GM21825 (cell line): ENCODE data around the gene PITPNC1.
"Not testable (repeated sequence)": the region's sequence is repeated elsewhere in the genome, so short reads cannot be mapped to it uniquely, and the experiment has no call there.

Source experiments
- ATAC-seq: cut with Tn5 transposase; IDR thresholded peaks from one replicate; pipeline ENCODE4 v1.9.1; 2021; ENCODE audit warnings: mild to moderate bottlenecking, moderate library complexity; ENCODE audit not compliant: unreplicated experiment

PITPNC1 gene

DNA sequence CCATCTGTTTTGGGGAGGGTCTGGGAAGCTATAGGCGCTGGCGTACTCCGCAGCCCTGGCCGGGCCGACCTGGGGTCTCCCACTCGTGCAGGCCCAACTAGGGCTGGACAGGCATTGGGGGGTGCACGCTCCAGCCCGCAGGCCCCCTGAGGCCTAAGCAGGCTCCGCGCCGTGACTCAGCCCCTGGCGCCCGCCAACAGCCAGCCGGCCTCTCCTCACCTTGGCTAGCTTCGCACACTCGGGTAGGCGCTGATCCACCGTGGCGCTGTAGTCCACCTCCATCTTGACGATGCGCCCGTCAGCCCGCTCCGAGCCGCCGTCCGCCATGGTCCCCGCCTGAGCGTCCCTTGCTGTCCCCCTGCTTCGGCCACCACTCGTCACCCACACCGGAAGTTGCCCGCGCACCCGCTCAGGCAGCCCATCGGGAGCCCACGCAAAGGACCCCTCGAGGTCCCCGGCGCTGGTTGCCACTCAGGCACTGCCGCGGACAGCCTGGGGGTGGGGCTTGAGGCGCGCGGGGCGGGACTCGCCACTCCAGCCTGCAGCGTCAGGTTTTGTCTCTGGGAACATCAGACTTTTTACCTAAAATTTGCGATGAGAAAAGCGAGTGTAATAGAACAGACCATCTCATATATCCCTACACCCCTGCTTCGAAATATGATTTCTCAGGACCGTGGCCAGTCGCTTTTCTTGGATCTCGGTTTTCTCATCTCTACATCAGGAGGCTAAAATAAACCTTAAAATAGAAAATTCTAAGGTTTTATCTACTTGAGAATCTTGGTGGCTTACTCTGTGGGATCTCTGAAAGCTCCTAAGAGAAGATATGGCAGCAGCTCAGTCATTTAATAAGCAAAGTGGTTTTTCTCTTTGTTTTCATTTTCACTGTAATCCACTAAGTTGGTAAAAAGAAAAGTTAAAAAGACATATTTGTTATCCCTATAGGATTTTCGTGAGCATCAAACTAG, 10.6 kb upstream of the PITPNC1 start, which contains the start of gene PSMD12:
TSS of gene PSMD12 (minus strand) at position 385 of the 965 bp plus-strand sequence. CDS start at position 327, 58 bp downstream.
- peak; percentile 88 for ATAC-seq

DNA sequence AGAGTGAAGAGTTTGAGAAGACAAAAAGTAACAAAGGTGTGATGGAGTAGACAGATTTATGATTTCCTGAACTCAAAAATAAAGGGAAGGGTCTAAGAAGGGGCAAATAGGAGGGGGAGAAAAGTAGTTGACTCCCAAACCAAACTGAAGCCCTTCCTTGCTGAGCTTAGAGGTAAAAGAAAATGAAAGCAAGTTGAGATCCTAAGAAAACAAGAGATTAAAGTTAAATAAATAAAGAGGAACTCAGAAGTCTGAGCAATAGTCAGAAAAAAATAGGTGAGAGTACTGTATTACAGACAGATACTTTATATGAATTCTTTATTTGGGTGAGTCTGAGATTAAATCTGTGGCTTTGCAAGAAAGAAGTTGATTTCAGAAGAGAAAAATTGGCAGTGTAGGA, 7.4 kb upstream of the PITPNC1 start:
- no peak for ATAC-seq

DNA sequence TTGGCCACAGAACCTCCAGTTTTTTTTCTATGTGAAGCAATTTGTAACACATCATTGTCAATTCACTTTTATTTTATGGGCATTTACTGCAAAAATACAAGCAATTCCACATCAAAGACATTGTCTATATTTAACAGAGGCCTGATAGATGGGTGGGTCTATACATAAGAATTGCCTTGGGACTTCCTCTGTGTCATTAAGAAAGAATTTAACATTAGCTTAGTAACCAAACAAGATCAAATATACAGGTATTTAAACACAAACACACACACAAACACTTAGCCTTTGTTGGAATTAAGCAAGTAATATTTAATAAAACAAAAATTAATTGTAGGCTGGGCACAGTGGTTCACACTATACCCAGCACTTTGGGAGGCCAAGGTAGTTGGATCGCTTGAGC, 4.3 kb upstream of the PITPNC1 start:
- no peak for ATAC-seq

DNA sequence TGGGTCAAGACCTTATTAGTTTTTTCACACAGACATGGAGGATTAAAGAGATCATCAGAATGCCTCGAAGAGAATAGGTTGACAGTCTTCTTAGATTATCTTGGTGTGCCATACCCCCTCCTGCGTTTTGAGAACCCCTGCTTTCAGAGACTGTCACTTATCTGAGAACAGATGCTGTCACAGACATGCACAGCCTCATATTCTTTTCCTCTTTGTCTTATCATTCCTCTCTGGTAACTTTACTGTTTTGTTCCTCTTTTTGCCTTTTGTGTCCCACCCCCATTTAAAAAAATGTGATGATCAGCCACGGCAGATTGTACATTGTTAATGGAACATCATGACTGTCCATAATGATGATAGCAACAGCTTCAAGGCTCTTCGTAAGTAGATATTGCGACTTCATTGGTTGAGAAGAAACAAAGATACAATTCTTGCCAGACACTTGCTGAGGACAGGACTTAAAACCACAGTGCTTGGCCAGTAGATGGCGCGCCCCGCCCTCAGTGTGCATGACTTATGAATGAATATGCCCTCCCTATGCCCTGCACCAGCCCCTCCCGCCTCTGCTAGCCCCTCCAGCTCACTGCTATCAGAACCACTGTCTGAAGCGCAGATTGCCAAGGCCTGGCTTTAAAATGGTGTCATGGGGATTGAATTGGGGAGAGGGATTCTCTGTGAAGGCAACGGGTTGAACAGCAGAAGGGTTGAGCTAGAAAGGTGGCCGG, 2.6 kb upstream of the PITPNC1 start:
- ATAC-seq = no peak

DNA sequence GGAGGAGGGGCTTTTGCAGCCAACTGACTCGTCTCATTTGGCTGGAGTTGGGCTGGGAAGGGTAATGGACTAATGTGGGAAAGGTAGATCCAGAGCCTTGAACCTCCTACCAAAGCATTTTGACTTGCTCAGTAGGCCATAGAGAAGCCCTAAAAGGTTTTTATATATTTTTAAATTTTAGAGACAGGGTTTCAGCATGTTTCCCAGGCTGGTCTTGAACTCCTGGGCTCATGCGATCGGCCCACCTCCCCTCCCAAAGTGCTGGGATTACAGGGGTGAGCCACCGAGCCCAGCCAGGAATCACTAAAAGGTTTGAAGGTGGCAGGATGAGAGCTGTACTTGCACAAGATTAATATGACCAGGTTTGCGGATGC, 2.0 kb upstream of the PITPNC1 start:
- ATAC-seq = no peak

DNA sequence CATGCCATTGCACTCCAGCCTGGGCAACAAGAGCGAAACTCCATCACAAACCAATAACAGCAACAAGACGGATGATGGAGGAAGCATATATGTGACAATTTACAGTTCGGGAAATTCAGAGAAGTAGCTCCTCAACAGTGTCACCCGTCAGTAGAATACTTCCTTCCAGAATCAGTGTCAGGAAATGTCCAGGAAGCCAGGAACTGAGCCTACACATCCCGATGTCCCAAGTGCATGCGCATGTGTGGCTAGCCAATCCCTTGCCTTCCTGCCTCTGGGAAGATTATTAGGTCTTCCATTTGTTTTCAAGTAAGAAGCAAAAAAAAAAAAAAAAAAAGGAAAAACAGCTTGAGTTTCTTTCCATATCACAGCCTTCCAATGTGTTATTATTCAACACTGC, 1.4 kb upstream of the PITPNC1 start:
- no peak for ATAC-seq

DNA sequence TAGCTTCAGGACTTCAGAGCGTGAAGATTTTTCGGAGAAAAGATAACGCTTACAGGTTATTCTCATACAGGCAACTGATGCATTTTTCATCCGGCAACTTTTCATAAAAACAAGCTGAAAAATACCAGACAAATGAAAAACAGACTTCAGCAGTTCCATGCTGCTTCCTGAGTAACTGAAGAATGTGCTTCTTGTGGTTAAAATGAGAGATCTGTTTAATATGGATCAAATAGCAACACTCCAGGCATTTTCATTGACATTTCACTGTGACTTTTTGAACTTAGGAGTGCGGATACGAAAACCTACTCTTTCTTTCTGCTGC, 705 bp upstream of the PITPNC1 start:
- no peak for ATAC-seq

DNA sequence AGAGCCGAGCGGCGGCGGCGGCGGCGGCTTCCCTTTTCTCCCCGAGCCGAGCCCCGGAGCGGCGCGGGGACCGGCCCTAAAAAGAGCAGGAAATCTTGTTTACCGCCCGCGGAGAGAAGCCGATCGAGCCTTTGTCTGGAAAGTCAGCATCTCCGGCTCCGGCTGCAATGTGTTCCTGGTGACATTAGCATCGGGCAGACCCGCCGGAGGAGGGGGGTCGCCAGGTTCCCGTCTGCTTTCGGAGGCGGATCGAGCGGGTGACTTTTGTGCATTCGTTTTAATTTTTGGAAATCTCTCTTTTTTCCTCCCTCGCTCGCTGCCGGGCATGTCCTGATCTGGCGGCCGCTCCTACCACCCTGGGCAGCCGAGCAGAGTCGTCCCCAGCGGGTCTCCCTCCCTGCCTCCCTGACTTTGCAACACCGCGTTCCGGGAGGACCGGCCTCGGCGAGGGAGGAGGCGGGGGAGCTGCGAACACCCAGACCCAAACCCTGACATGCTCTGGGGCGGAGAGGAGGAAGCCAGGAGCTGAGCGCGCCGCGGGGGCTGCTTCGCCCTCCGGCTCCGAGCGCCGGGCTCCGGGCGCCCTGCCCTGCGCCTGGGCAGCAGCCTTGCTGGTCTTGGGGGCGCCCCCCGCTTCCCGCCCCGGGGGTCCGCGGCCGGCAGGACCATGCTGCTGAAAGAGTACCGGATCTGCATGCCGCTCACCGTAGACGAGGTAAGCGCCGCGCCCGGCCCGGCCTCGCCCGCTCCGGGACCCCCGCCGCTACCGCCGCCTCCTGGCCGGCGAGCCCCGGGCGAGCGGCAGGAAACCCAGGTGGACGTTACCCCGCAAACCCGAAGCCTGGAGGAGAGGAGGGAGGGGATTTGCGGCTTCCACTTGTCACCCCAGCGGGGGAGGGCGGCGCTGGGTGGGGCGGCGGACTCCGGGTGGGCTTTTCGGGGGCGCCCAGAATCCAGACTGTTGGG, 690 bp downstream of the PITPNC1 start:
- ATAC-seq = peak; percentile 23

DNA sequence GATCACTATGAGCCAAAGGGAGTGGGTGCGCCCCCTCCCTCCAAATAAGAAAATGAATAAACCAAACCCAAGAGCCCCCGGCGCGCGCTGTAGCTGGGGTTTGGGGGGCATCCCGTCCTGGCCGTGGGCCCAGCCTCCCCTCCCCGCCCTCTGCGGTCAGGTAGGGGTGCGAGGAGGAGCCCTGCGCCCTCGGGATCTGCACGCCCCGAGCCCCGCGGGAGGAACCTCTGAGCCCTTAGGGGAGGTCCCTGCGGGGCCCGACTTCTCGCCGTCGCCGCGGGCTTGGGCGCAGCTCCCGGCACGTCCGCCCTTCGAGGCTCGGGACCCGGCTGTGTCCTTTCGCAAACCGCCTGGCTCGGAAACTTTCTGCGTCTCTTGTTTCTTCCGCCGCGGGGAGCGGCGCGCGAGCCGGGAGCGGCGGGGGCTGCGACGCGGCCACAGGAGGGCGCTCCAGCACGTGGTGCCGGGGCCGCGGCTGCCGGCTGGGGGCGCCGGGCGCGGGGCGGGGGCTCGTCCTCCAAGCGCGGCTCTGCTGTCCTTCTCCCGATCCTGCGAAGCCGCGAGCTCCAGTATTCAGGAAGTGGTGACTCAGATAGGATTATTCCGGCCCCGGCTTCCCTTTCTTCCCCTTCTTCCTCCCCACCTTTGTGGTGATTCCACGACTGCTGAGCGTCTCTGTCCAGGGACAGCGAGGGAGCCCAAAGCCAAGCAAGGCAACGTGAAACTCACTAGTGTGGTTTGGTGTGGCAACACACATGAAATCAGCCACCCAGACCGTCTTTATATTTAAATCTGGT, 1.6 kb downstream of the PITPNC1 start:
- ATAC-seq = peak; percentile 36

DNA sequence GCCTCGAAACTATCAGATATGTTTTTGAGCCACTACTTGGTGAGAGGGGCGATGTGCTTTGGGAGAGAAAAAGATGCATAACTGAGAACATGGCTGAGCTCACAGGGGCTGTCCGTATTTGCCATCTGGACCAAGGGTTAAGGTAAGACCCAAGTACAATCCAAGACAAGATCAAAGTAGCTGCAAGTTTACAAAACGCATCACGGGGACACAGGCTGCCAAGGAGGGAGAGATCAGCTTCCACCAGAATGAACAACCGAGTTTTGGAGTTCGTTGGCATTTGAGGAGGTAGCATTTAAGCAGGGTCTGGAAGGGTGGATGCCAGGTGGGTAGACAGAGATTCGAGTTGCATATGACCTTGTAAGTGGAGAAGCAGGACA, 2.2 kb downstream of the PITPNC1 start:
- no peak for ATAC-seq

DNA sequence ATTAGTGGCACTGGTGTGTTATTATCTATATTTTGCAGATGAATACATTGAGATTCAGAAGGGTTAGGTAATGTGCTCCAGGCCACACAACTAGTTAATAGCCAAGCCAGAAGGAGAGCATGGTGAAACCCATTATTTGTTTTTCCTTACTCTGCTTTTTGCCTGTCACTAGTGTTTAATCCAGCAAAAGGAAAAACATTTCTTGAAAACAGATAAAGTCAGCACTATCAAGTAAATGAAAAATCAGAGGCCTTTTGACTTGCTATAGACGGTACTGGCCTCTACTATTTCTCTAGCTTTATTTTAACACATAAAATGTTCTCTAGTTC, 4.8 kb downstream of the PITPNC1 start:
- ATAC-seq = no peak

DNA sequence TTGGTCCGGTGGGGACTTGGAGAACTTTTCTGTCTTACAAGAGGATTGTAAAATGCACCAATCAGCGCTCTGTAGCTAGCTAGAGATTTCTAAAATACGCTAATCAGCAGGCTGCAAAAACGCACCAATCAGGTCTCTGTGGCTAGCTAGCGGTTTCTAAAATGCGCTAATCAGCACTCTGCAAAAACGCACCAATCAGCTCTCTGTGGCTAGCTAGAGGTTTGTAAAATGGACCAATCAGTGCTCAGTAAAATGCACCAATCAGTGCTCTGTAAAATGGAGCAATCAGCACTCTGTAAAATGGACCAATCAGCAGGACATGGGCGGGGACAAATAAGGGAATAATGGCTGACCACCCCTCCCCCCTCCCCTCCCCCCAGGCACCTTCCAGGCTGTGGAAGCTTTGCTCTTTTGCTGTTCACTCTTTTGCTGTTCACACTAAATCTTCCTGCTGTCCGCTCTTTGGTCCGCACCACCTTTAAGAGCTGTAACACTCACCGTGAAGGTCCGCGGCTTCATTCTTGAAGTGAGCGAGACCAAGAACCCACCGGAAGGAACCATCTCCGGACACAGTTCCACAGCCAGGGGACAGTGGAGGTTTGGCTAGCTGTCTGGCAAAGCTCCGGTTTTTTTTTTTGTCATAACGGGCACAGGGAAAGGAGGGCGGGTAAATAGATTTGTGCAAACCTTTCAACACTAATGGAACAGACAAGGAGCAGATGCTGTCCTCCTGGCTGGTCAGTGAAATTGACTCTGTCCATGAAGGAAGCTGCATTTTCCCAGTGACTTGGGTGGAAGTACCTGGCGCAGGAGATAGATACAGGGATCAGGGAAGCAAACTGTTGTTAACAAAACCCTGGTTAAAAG, 8.3 kb downstream of the PITPNC1 start:
- ATAC-seq = no peak

DNA sequence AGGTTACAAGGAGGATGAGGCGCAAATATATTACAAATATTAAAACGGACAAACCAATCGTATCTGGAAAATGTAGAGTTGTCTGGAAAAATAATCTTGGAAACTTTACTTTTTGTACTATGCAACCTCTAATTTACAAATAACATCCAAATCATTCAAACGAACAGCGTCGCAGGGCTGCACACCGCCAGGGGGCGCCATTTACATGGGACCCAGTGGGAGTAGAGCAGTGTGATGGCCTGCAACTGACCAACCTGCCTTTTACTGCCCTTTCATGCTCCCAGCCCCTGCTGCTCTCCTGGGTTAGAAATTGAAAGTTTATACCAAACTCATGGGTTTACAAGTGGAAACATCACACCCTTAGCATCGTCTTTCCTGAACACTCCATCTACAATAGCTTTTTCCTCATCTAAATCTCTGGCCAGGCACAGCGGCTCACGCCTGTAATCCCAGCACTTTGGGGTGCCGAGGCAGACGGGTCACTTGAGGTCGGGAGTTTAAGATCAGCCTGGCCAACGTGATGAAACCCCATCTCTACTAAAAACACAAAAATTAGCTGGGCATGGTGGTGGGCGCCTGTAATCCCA, 10.0 kb downstream of the PITPNC1 start:
- ATAC-seq = no peak

DNA sequence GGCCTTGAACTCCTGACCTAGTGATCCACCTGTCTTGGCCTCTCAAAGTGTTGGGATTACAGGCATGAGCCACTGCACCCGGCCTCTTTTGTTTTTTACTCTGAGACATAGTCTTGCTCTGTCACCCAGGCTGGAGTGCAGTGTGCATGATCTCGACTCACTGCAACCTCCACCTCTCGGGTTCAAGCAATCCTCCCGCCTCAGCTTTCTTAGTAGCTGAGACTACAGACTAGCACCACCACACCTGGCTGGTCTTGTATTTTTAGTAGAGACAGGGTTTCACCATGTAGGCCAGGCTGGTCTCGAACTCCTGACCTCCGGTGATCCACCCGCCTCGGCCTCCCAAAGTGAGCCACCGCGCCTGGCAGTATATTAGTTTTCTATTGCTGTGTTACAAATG, 11.5 kb downstream of the PITPNC1 start:
- ATAC-seq = not testable (repeated sequence)

DNA sequence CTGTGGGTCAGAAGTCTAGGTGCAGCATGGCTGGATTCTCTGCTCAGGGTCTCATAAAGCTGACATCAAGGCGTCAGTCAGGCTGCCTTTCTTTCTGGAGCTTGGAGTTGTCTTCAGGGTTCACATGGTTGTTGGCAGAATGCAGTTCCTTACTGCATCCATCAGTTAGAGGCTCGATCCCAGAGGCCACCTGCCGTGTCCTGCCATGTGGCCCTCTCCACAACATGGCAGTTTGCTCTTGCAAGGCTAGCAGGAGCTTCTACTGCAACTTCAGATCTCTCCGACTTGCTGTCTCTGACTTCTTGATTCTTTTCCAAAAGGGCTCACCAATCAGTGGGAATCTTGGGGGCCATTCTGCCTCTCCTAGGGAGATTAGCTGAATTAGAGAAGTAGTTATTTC, 11.9 kb downstream of the PITPNC1 start:
- no peak for ATAC-seq

DNA sequence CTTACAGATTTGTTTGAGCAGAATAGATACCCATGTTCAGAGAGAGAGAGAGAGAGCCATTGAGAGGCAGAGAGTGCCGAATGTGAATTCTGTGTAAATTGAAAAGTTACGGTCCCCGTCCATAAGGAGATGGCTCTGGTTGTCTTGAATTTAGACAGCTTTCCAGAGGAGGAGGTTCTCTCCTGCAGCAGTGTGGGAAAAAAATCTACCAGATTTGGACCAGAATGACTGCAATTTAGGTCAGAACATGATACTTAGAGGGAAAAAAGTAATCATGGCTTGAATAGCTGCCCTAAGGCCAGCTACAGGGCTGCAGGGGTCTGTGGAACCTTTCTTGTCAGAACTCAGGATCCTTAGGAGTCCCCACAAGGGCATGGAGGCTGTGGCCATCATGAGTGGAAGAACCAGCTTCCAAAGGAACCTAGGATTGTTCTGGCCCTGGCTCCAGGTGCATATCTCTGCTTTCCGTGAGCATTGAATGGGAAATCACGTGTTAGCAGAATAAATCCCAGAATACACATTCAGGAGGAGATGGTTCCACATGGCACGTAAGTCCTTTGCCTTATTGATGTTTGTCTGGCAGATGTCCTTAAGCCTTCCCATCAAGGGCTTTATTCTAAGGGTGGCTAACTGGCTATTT, 13.0 kb downstream of the PITPNC1 start:
- no peak for ATAC-seq

DNA sequence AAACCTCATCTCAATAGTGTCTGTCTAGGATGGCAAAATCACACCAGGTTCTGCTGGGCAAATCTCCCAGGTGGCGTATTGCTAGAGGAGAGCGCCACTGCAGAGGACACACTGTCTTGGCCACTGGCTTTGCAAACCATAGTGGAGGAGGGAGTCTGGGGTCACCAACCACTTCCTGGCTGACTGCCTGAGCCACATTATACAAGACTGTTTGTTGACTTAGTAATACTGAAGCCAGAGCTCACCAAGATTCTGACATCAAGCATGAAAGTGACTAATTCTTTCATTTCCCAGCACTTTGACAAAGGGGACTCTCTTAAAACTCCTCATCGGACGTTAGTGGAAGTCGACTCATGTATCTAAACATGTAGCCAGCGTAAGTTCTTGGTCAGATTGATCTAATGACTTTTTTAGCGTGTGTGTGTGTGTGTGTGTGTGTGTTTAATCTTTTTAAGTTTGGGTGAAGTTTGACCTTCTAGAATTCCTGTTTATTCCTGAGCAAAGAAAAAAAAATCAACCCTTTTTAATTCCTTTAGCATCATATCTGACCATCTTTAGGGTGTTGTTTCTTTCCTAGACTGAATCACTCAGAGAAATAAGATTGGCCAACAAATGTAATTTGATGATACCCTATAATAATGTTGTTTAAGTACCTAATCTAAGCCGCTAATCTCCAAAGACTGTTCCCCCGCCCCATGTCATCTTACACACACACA, 13.7 kb downstream of the PITPNC1 start:
- ATAC-seq = peak; percentile 95

DNA sequence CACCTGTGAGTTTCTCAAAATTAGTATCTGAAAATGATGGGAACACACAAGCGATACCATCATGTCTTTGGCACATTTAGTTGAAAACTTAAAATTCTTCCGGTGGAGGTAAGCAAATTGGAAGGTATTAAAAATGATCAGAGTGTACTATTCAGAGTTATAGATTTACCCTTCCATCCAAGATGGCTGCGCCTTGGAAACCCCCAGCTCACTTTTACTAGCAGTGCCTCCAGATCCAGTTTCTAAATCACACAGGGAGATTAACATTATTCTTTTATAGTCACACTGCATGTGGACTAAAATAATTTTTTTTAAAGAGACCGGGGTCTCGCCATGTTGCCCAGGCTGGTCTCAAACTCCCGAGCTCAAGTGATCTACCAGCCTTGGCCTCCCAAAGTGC, 15.0 kb downstream of the PITPNC1 start:
- no peak for ATAC-seq
